Large intestine (tissue), 3 donors: ENCODE measurements around the gene PLEKHG4B. TPM values are rescaled to one million over a fixed set of nuclear protein-coding genes. Genes with fewer than 3 reads are reported as not detected.
"Not testable (repeated sequence)": the region's sequence is repeated elsewhere in the genome, so short reads cannot be mapped to it uniquely, and the experiment has no call there.

Source experiments
- DNase-seq, 2 donors: peaks; one replicate each; pipeline versions ENCODE4 v3.0.0 to v3.0.0-alpha.2; 2013
- H3K27ac ChIP-seq: one replicate; pipeline ENCODE4 v1.5.1; 2013; ENCODE audit warnings: low read length
- H3K27me3 ChIP-seq: 2 replicates; pipeline ENCODE4 v1.6.1; 2013; ENCODE audit warnings: low read length; ENCODE audit not compliant: control insufficient read depth, insufficient read depth
- H3K36me3 ChIP-seq: 2 replicates; pipeline ENCODE4 v1.6.1; 2013; ENCODE audit warnings: low read length; ENCODE audit not compliant: control insufficient read depth, insufficient read depth
- H3K4me1 ChIP-seq: one replicate; pipeline ENCODE4 v1.6.1; 2013; ENCODE audit warnings: low read length; ENCODE audit not compliant: control insufficient read depth, insufficient read depth
- H3K4me3 ChIP-seq: one replicate; pipeline ENCODE4 v1.5.1; 2013; ENCODE audit warnings: low read length
- H3K9me3 ChIP-seq: one replicate; pipeline ENCODE4 v1.6.1; 2013; ENCODE audit warnings: mild to moderate bottlenecking, low read depth, low read length, moderate library complexity; ENCODE audit not compliant: control insufficient read depth
- WGBS: methylation state at CpG from one replicate; pipeline ENCODE4 v1.1.5; 2013; ENCODE audit warnings: low lambda C conversion rate; ENCODE audit not compliant: insufficient coverage; 5-methylcytosine and 5-hydroxymethylcytosine counted together
- polyA plus RNA-seq: library from polyadenylated mRNA; unstranded; fragments of 120-200 nt; gene quantifications from one replicate; pipeline ENCODE4 v1.2.1, GENCODE V29; 2013

The PLEKHG4B gene
- polyA plus RNA-seq, 1 donor = 2.0 TPM

- Histone ChIP-seq H3K4me1 (no peaks in the 10 kb centered on the region), H3K36me3 (peaks cover 28% of the 10 kb centered on the region), H3K27ac (no peak overlapping the region), H3K9me3 (no peaks in the 10 kb centered on the region), H3K4me3 (no peak overlapping the region), H3K27me3 (no peaks in the 10 kb centered on the region)
- no peak for DNase-seq
Observed at GRCh38 chr5:204462-204861, 112.5 kb downstream of the PLEKHG4B start.

DNA sequence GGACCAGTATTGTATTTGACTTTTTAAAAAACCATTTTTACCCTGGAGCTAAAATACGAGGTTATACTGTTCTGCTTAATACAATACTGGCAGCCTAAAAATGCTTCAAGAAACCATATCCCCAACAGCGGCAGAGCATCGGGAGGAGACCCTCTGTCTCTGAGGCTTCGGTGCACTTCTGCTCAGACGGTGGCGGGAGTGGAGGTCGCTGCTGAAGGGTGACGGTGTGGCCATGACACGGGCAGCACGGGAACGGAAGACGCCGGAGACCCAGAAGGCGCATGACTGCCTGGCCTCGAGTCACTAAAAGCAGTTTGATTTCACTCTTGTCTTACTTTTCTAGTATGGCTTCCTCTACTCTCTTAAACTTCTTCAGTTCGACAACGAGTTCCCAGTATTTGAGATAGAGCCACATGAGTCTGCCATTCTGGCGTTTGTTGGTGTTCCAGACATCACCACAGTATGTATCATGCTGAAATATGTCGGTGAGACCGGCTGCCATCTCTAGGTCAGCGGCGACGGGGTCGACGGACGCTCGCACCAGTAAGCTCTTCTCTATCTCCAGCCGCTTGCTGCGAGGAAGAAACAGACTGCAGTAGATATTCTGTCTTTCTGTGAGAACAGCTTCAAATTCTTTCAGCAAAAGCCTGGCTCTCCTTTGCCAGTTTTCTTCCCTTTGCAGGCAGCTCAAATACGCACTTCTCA lies 113.2 kb downstream of the PLEKHG4B start:
- no peaks in the 10 kb centered on the region for H3K27me3 ChIP-seq
- no peak for DNase-seq
- 100% methylated on average over 1 of the region's 30 CpGs for WGBS
- no peak overlapping the region for H3K4me3 ChIP-seq
- no peaks in the 10 kb centered on the region for H3K9me3 ChIP-seq
- no peak overlapping the region for H3K27ac ChIP-seq
- no peaks in the 10 kb centered on the region for H3K4me1 ChIP-seq
- peaks cover 28% of the 10 kb centered on the region for H3K36me3 ChIP-seq

- Histone ChIP-seq H3K4me1 (no peaks in the 10 kb centered on the region), H3K27me3 (no peaks in the 10 kb centered on the region), H3K4me3 (no peak overlapping the region), H3K36me3 (peaks cover 28% of the 10 kb centered on the region), H3K9me3 (no peaks in the 10 kb centered on the region), H3K27ac (no peak overlapping the region)
- 100% methylated on average over 1 of the region's 11 CpGs for WGBS
- DNase-seq = no peak
Observed at GRCh38 chr5:206406-206805, 114.4 kb downstream of the PLEKHG4B start.

DNA sequence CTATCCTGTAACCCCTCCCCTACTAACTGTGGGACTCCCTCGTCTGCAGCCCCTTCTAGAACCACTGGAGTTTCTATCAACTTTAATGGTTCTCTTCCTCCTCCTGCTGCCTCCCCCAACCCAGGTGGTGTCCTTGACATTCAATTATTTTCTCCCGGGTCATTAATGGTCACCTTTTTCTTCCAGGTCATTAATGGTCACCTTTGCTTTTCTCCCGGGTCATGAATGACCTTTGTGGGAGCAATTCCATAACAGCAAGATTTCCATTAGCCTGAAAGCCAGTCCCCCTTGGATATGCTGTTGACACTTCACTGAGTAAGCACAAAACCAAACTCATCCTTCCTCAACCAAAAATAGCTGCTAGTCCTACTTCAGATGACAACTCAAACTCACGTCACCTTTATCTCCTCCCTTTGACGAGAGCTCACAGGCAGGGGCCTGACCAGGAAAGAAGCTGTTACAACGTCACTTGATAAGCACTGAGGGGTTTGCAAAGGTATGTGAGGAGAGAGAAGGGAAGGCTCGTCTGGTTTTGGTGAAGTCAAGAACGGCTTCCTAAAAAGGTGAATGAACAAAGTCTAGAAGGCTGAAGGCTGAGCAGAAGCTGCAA lies 115.1 kb downstream of the PLEKHG4B start:
- no CpG with 5 or more reads among the region's 8 CpGs for WGBS
- DNase-seq = no peak
- Histone ChIP-seq H3K36me3 (peaks cover 28% of the 10 kb centered on the region), H3K27ac (no peak overlapping the region), H3K9me3 (no peaks in the 10 kb centered on the region), H3K4me3 (no peak overlapping the region), H3K4me1 (no peaks in the 10 kb centered on the region), H3K27me3 (no peaks in the 10 kb centered on the region)

DNA sequence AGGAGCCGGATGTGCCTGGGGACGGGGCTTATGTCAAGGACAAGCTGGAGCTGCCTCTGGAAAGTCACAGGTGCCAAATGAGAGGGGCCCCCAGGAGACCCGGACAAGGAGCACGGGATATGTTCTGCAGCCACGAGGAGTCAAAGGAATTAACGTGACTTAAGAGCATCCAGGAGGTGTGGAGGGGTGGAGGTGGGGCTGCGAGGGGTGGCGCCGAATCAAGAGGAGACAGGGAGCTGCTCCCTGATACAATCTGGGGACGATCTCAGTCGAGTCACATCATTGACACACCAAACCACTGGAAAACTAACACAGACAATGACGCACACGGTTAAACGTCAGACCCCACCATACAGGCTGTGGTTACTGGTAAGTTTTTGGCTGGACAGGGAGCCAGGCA lies 115.6 kb downstream of the PLEKHG4B start:
- no peaks in the 10 kb centered on the region for H3K27me3 ChIP-seq
- no peaks in the 10 kb centered on the region for H3K4me1 ChIP-seq
- WGBS = 75% methylated on average over 4 of the region's 14 CpGs
- H3K9me3 ChIP-seq = no peaks in the 10 kb centered on the region
- no peak for DNase-seq
- H3K27ac ChIP-seq = no peak overlapping the region
- peaks cover 28% of the 10 kb centered on the region for H3K36me3 ChIP-seq
- H3K4me3 ChIP-seq = no peak overlapping the region

GRCh38 chr5:208449-209114 lies 116.6 kb downstream of the PLEKHG4B start:
- Histone ChIP-seq H3K9me3 (no peaks in the 10 kb centered on the region), H3K4me1 (no peaks in the 10 kb centered on the region), H3K4me3 (no peak overlapping the region), H3K27me3 (no peaks in the 10 kb centered on the region), H3K27ac (no peak overlapping the region), H3K36me3 (peaks cover 25% of the 10 kb centered on the region)
- 100% methylated on average over 5 of the region's 15 CpGs for WGBS
- no peak for DNase-seq

DNA sequence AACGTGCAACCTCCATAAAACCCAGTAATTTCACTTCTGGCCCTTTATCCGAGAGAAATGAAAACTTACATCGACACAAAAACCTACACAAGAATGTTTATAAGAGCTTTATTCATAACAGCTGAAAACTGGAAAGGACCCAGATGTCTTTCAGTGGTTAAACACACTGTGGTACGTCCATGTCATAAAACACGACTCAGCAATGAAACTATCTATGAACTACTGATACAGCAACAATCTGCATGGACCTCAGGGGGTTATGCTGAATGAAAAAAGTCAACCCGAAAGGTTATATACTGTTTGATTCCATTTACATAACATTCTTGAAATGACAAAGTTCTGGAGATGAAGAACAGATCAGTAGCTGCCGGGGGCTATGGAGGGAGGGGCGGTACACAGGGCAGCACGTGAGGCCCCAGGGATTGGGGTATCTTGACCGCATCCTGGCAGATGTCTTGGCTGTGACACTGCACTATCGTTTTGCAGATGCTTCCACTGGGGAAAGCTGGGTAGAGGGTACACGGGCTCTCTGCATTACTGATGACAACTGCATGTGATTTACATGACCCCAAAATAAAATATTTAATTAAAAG lies 121.9 kb downstream of the PLEKHG4B start:
- no peak for DNase-seq
- WGBS = 100% methylated on average over 1 of the region's 12 CpGs

GRCh38 chr5:215256-215655 lies 123.3 kb downstream of the PLEKHG4B start:
- H3K36me3 ChIP-seq, H3K4me1 ChIP-seq, H3K4me3 ChIP-seq, H3K27ac ChIP-seq, H3K9me3 ChIP-seq, DNase-seq, H3K27me3 ChIP-seq: not testable (repeated sequence)
- WGBS = no CpG with 5 or more reads among the region's 2 CpGs

More for the DNA sequence above, 121.9 kb downstream of the PLEKHG4B start:
- Histone ChIP-seq H3K4me1 (no peaks in the 10 kb centered on the region), H3K4me3 (no peak overlapping the region), H3K36me3 (peaks cover 8% of the 10 kb centered on the region), H3K27ac (no peak overlapping the region), H3K9me3 (no peaks in the 10 kb centered on the region), H3K27me3 (no peaks in the 10 kb centered on the region)

GRCh38 chr5:216076-216475 lies 124.1 kb downstream of the PLEKHG4B start:
- not testable (repeated sequence) for H3K27ac ChIP-seq, DNase-seq, H3K4me1 ChIP-seq, H3K27me3 ChIP-seq, H3K36me3 ChIP-seq, H3K4me3 ChIP-seq, H3K9me3 ChIP-seq
- WGBS = no CpG with 5 or more reads among the region's 10 CpGs

DNA sequence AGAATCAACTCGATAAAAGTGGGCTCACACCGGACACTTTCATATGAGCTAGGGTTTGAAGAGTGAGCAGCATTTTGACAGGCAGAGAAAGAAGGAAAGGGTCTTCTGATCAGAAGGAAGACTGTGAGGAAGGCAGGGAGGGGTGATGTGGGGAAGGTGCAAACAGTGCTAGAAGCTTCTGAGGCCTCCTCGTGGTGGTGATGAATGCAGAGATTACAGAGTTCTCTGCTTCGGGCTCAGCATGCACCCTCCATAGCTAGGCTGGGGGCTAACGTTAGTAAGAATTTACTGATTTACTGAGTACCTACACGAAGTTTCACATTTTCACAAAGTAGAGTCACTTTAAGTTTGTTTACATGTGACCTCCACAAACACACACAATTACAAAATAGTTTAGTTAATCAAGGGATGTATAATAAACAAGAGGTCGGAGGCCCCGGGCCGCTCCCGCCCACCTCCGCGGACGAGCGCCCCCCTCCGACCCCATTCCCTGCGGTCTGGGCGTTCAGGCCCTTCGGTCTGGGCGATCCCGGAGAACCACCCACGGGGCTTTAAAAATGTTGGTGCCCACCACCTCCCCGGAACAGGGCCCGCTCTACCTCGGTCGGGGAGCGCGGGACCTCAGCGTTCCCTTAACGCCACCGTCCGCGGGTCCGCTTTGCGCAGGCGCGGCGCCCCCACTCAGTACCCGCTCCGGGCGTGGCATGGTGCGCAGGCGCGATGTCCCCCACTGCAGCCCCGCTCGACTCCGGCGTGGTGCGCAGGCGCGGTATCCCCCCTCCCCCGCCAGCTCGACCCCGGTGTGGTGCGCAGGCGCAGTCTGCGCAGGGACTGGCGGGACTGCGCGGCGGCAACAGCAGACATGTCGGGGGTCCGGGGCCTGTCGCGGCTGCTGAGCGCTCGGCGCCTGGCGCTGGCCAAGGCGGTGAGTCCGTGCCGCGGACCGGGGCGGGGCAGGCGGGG lies 125.8 kb downstream of the PLEKHG4B start, which contains the start of the genes CCDC127 and SDHA:
Gene CCDC127, minus strand, starts transcription at position 660 of the 963 bp plus-strand sequence. CDS start 1,304 bp downstream, outside the sequence.
Gene SDHA, plus strand, starts transcription at position 827 of the 963 bp plus-strand sequence. Its CDS starts 36 bp downstream, at position 863.
- H3K36me3 ChIP-seq, H3K27me3 ChIP-seq, H3K9me3 ChIP-seq, H3K4me1 ChIP-seq: not testable (repeated sequence)
- peak; percentile 94 to 97 for DNase-seq
- Histone ChIP-seq H3K27ac (peak within 1 kb of the TSS; percentile 80), H3K4me3 (peak within 1 kb of the TSS; percentile 98)
- no CpG with 5 or more reads among the region's 75 CpGs for WGBS
